ENCODE data around the gene FANCI. TPM values are rescaled to one million over a fixed set of nuclear protein-coding genes. Genes with fewer than 3 reads are reported as not detected.

Gene FANCI
- total and polyA plus RNA-seq, 5 donors, result 1.1 to 4.6 (median 4.0) TPM

- Histone ChIP-seq H3K27me3 (ENCODE audit: control insufficient read depth, insufficient read depth) (no peaks in the 10 kb centered on the region), H3K4me3 (ENCODE audit: low read length) (peak overlapping the region; percentile 70), H3K27ac (ENCODE audit: low read length) (peak overlapping the region; percentile 83), H3K9me3 (ENCODE audit: control insufficient read depth, low read length) (no peaks in the 10 kb centered on the region), H3K4me1 (ENCODE audit: control insufficient read depth, insufficient read depth, low read length) (peaks cover 20% of the 10 kb centered on the region)
- no peak for ATAC-seq
- WGBS, result 1% methylated on average over 43 of the region's 43 CpGs
- intact Hi-C loops (cut with DNase I), result no loop called here
- peak in 1 of 3 donors; percentile 55 for DNase-seq
These were observed 90.3 kb downstream of the FANCI start for GRCh38 chr15:89333959-89334509.

- peak within 1 kb of the TSS; percentile 70 for H3K4me3 ChIP-seq (ENCODE audit: low read length)
- H3K27ac ChIP-seq (ENCODE audit: low read length), result peak within 1 kb of the TSS; percentile 83
- peaks cover 17% of the 10 kb centered on the region for H3K4me1 ChIP-seq (ENCODE audit: control insufficient read depth, insufficient read depth, low read length)
- DNase-seq (peak; percentile 99 to 100 (median 99)), ATAC-seq (peak; percentile 97 to 98)
- no peaks in the 10 kb centered on the region for H3K9me3 ChIP-seq (ENCODE audit: control insufficient read depth, low read length)
- intact Hi-C loops (cut with DNase I), result no loop called here
- no peaks in the 10 kb centered on the region for H3K27me3 ChIP-seq (ENCODE audit: control insufficient read depth, insufficient read depth)
- under 1% methylated on average over 85 of the region's 85 CpGs for WGBS
These were observed 90.9 kb downstream of the FANCI start, which contains the start of gene POLG for GRCh38 chr15:89334510-89335297. TSS of gene POLG (minus strand) at chr15:89334824. CDS start at chr15:89333754, 1,070 bp downstream.

GRCh38 chr15:89335298-89336041 is 91.7 kb downstream of the FANCI start:
- Histone ChIP-seq H3K27ac (ENCODE audit: low read length) (peak overlapping the region; percentile 65), H3K4me1 (ENCODE audit: control insufficient read depth, insufficient read depth, low read length) (peaks cover 14% of the 10 kb centered on the region), H3K27me3 (ENCODE audit: control insufficient read depth, insufficient read depth) (no peaks in the 10 kb centered on the region), H3K4me3 (ENCODE audit: low read length) (peak overlapping the region; percentile 60), H3K9me3 (ENCODE audit: control insufficient read depth, low read length) (no peaks in the 10 kb centered on the region)
- WGBS, result 5% methylated on average over 40 of the region's 40 CpGs
- intact Hi-C loops (cut with DNase I), result no loop called here
- DNase-seq, result peak in 1 of 3 donors; percentile 52
- ATAC-seq, result peak in 1 of 2 donors; percentile 2

- WGBS, result 79% methylated on average over 6 of the region's 6 CpGs
- intact Hi-C loops (cut with DNase I), result no loop called here
- DNase-seq (no peak), ATAC-seq (no peak)
- H3K4me3 ChIP-seq (ENCODE audit: low read length), result no peak overlapping the region
- peaks cover 9% of the 10 kb centered on the region for H3K4me1 ChIP-seq (ENCODE audit: control insufficient read depth, insufficient read depth, low read length)
- no peaks in the 10 kb centered on the region for H3K27me3 ChIP-seq (ENCODE audit: control insufficient read depth, insufficient read depth)
- no peaks in the 10 kb centered on the region for H3K9me3 ChIP-seq (ENCODE audit: control insufficient read depth, low read length)
- H3K27ac ChIP-seq (ENCODE audit: low read length), result no peak overlapping the region
These were observed 94.3 kb downstream of the FANCI start for GRCh38 chr15:89338036-89338435.

- ATAC-seq, result no peak
- no peak overlapping the region for H3K4me3 ChIP-seq (ENCODE audit: low read length)
- no peaks in the 10 kb centered on the region for H3K9me3 ChIP-seq (ENCODE audit: control insufficient read depth, low read length)
- H3K27me3 ChIP-seq (ENCODE audit: control insufficient read depth, insufficient read depth), result no peaks in the 10 kb centered on the region
- DNase-seq, result no peak
- 59% methylated on average over 7 of the region's 7 CpGs for WGBS
- peaks cover 3% of the 10 kb centered on the region for H3K4me1 ChIP-seq (ENCODE audit: control insufficient read depth, insufficient read depth, low read length)
- intact Hi-C loops (cut with DNase I), result no loop called here
- no peak overlapping the region for H3K27ac ChIP-seq (ENCODE audit: low read length)
These were observed 96.8 kb downstream of the FANCI start for GRCh38 chr15:89340573-89340972.

GRCh38 chr15:89341316-89342005 is 97.7 kb downstream of the FANCI start:
- intact Hi-C loops (cut with DNase I), result no loop called here
- no peaks in the 10 kb centered on the region for H3K4me1 ChIP-seq (ENCODE audit: control insufficient read depth, insufficient read depth, low read length)
- H3K27me3 ChIP-seq (ENCODE audit: control insufficient read depth, insufficient read depth), result no peaks in the 10 kb centered on the region
- ATAC-seq (no peak), DNase-seq (no peak)
- H3K27ac ChIP-seq (ENCODE audit: low read length), result no peak overlapping the region
- no peaks in the 10 kb centered on the region for H3K9me3 ChIP-seq (ENCODE audit: control insufficient read depth, low read length)
- no peak overlapping the region for H3K4me3 ChIP-seq (ENCODE audit: low read length)
- WGBS, result 80% methylated on average over 8 of the region's 8 CpGs

GRCh38 chr15:89342840-89343239 is 99.1 kb downstream of the FANCI start:
- Histone ChIP-seq H3K4me3 (ENCODE audit: low read length) (no peak overlapping the region), H3K27ac (ENCODE audit: low read length) (no peak overlapping the region), H3K27me3 (ENCODE audit: control insufficient read depth, insufficient read depth) (no peaks in the 10 kb centered on the region), H3K9me3 (ENCODE audit: control insufficient read depth, low read length) (no peaks in the 10 kb centered on the region), H3K4me1 (ENCODE audit: control insufficient read depth, insufficient read depth, low read length) (no peaks in the 10 kb centered on the region)
- intact Hi-C loops (cut with DNase I), result no loop called here
- DNase-seq, result no peak
- WGBS, result 89% methylated on average over 3 of the region's 3 CpGs
- no peak for ATAC-seq

- Histone ChIP-seq H3K4me3 (ENCODE audit: low read length) (no peak overlapping the region), H3K27ac (ENCODE audit: low read length) (no peak overlapping the region), H3K4me1 (ENCODE audit: control insufficient read depth, insufficient read depth, low read length) (no peaks in the 10 kb centered on the region), H3K27me3 (ENCODE audit: control insufficient read depth, insufficient read depth) (no peaks in the 10 kb centered on the region), H3K9me3 (ENCODE audit: control insufficient read depth, low read length) (no peaks in the 10 kb centered on the region)
- DNase-seq (no peak), ATAC-seq (no peak)
- intact Hi-C loops (cut with DNase I), result no loop called here
- WGBS, result 86% methylated on average over 4 of the region's 4 CpGs
These were observed 101.5 kb downstream of the FANCI start for GRCh38 chr15:89345248-89345647.

GRCh38 chr15:89346516-89347231 is 102.9 kb downstream of the FANCI start:
- intact Hi-C loops (cut with DNase I), result no loop called here
- H3K4me3 ChIP-seq (ENCODE audit: low read length), result no peak overlapping the region
- H3K4me1 ChIP-seq (ENCODE audit: control insufficient read depth, insufficient read depth, low read length), result no peaks in the 10 kb centered on the region
- no peaks in the 10 kb centered on the region for H3K27me3 ChIP-seq (ENCODE audit: control insufficient read depth, insufficient read depth)
- no peak for DNase-seq
- 31% methylated on average over 10 of the region's 10 CpGs for WGBS
- ATAC-seq, result no peak
- H3K27ac ChIP-seq (ENCODE audit: low read length), result no peak overlapping the region
- H3K9me3 ChIP-seq (ENCODE audit: control insufficient read depth, low read length), result no peaks in the 10 kb centered on the region

- DNase-seq, result no peak
- Histone ChIP-seq H3K27me3 (ENCODE audit: control insufficient read depth, insufficient read depth) (no peaks in the 10 kb centered on the region), H3K4me1 (ENCODE audit: control insufficient read depth, insufficient read depth, low read length) (no peaks in the 10 kb centered on the region), H3K4me3 (ENCODE audit: low read length) (no peak overlapping the region), H3K27ac (ENCODE audit: low read length) (no peak overlapping the region), H3K9me3 (ENCODE audit: control insufficient read depth, low read length) (no peaks in the 10 kb centered on the region)
- ATAC-seq, result no peak
- intact Hi-C loops (cut with DNase I), result no loop called here
- WGBS, result 67% methylated on average over 5 of the region's 5 CpGs
These were observed 105.4 kb downstream of the FANCI start for GRCh38 chr15:89349206-89349558.
